Retinal pigment epithelial cell (primary cell): ENCODE data around the gene CCNA2.
A peak's percentile ranks its signal among the peaks of the same experiment; 100 is the strongest.

ENCODE experiments used
- DNase-seq: peaks from one replicate; pipeline ENCODE4 v3.0.0-alpha.2; 2010; ENCODE audit warnings: low read depth
- H3K4me3 ChIP-seq: 2 replicates; pipeline ENCODE4 v1.5.1; 2011; ENCODE audit warnings: mild to moderate bottlenecking, low read length, control low read depth, moderate library complexity
- CTCF ChIP-seq: conservative IDR thresholded peaks from 2 replicates; pipeline ENCODE4 v1.5.1; 2011; ENCODE audit warnings: low read depth, low read length, control low read depth, inconsistent platforms

The CCNA2 gene

GRCh38 chr4:121783210-121783609 lies 40.5 kb downstream of the CCNA2 start:
- no peak for TF ChIP-seq CTCF
- DNase-seq = no peak
- H3K4me3 ChIP-seq = no peak overlapping the region

GRCh38 chr4:121778991-121779628 lies 44.6 kb downstream of the CCNA2 start:
- peak; percentile 100 for DNase-seq
- no peak for TF ChIP-seq CTCF
- H3K4me3 ChIP-seq = no peak overlapping the region

GRCh38 chr4:121777625-121778024 lies 46.1 kb downstream of the CCNA2 start:
- TF ChIP-seq CTCF = no peak
- peak; percentile 78 for DNase-seq
- H3K4me3 ChIP-seq = no peak overlapping the region

GRCh38 chr4:121776610-121777401 lies 46.9 kb downstream of the CCNA2 start:
- DNase-seq = no peak
- TF ChIP-seq CTCF = no peak
- no peak overlapping the region for H3K4me3 ChIP-seq

- TF ChIP-seq CTCF = no peak
- DNase-seq = no peak
- H3K4me3 ChIP-seq = no peak overlapping the region
Observed at GRCh38 chr4:121773883-121774282, 49.8 kb downstream of the CCNA2 start.

GRCh38 chr4:121771869-121772268 lies 51.8 kb downstream of the CCNA2 start:
- TF ChIP-seq CTCF = no peak
- no peak for DNase-seq
- no peak overlapping the region for H3K4me3 ChIP-seq

- H3K4me3 ChIP-seq = no peak overlapping the region
- no peak for DNase-seq
- no peak for TF ChIP-seq CTCF
Observed at GRCh38 chr4:121769341-121769740, 54.3 kb downstream of the CCNA2 start.
